K562 (cell line): ENCODE results near the gene RAPGEFL1. TPM values are rescaled to one million over a fixed set of nuclear protein-coding genes. Genes with fewer than 3 reads are reported as not detected.

ENCODE experiments used
- ATAC-seq: fragments of 200-7000 bp; cut with Tn5 transposase; 3 replicates; pipeline ENCODE4 v1.9.1; 2020; ENCODE audit warnings: moderate library complexity
- BruUV-seq: library from RNA; stranded (reverse); fragments of 400-500 nt; replicated peaks from 2 replicates; lab custom pipeline; 2021; lab: Mats Ljungman, UMichigan
- CTCF ChIA-PET: fragments of 300-600 bp; formaldehyde crosslinking; extraction: SDS; loops from one replicate; lab custom pipeline; 2021; ENCODE audit warnings: low intra/inter-chr PET ratio; lab: Yijun Ruan, JAX
- POLR2A ChIA-PET: fragments of 300-600, 350-650 bp; sonication (Branson Sonifier 250); formaldehyde crosslinking; extraction: SDS; loops from one replicate; lab custom pipeline; 2021; ENCODE audit warnings: antibody characterized with exemption, inconsistent platforms; lab: Yijun Ruan, JAX
- DNase-seq, 4 experiments: peaks; one replicate each; pipeline versions ENCODE4 v3.0.0 to v3.0.0-alpha.2; 2011 to 2018; ENCODE audit warnings: low spot score in 3 of 4, mixed read lengths in 3 of 4; ENCODE audit errors: extremely low read depth in 1 of 4
- FAIRE-seq: peaks from 2 replicates; lab custom pipeline; 2011; peaks lifted over from hg19 to GRCh38; lab: Jason Lieb, UNC
- H2AFZ ChIP-seq: 2 replicates; pipeline ENCODE4 v1.6.0; 2011; ENCODE audit warnings: low read depth, low read length, control low read depth, inconsistent platforms
- H3K27ac ChIP-seq: fragments of 200-600 bp; 3 replicates; pipeline ENCODE4 v1.8.0; 2011; ENCODE audit warnings: low read depth, mild to moderate bottlenecking, control low read depth, inconsistent platforms, low read length, moderate library complexity, mixed read lengths; ENCODE audit errors: extremely low read depth
- H3K27me3 ChIP-seq, 2 experiments: fragments of 300-600 bp in 1 of 2; 2 replicates in 1 of 2; 3 replicates in 1 of 2; pipeline versions ENCODE4 v1.6.0 to v1.8.0; 2011; ENCODE audit warnings: inconsistent platforms in 2 of 2, low read length in 2 of 2, mild to moderate bottlenecking in 1 of 2, mixed read lengths in 1 of 2, moderate library complexity in 1 of 2; ENCODE audit not compliant: control insufficient read depth in 2 of 2, insufficient read depth in 2 of 2
- H3K36me3 ChIP-seq: fragments of 300-600 bp; 3 replicates; pipeline ENCODE4 v1.8.0; 2011; ENCODE audit warnings: mild to moderate bottlenecking, low read length, inconsistent platforms; ENCODE audit not compliant: control insufficient read depth, insufficient read depth
- H3K4me1 ChIP-seq, 2 experiments: fragments of 200-600 bp in 1 of 2; replicated peaks in 1 of 2; 2 replicates in 1 of 2; 3 replicates in 1 of 2; pipeline versions ENCODE4 v1.5.1 to v1.8.0; 2011; ENCODE audit warnings: inconsistent platforms in 2 of 2, low read length in 2 of 2, mild to moderate bottlenecking in 1 of 2, mixed read lengths in 1 of 2, moderate library complexity in 1 of 2; ENCODE audit not compliant: control insufficient read depth in 2 of 2, insufficient read depth in 2 of 2
- H3K4me2 ChIP-seq: 2 replicates; pipeline ENCODE4 v1.6.1; 2011; ENCODE audit warnings: low read length, control low read depth, inconsistent platforms, mixed read lengths; ENCODE audit not compliant: insufficient read depth
- H3K4me3 ChIP-seq: fragments of 200-600 bp; sonication (generic), shearing (Covaris generic); 2 replicates; pipeline ENCODE4 v1.5.1; 2016; ENCODE audit warnings: control low read depth, inconsistent platforms
- H3K79me2 ChIP-seq: fragments of 200-600 bp; 3 replicates; pipeline ENCODE4 v1.8.0; 2011; ENCODE audit warnings: low read length, inconsistent platforms; ENCODE audit not compliant: control insufficient read depth, insufficient read depth
- H3K9ac ChIP-seq, 2 experiments: 2 replicates each; pipeline versions ENCODE4 v1.6.0 to v1.6.1; 2011; ENCODE audit warnings: low read depth in 2 of 2, low read length in 2 of 2, control low read depth in 1 of 2, inconsistent platforms in 1 of 2, mild to moderate bottlenecking in 1 of 2, mixed read lengths in 1 of 2; ENCODE audit not compliant: insufficient read depth in 1 of 2
- H3K9me1 ChIP-seq: one replicate; pipeline ENCODE4 v1.6.0; 2011; ENCODE audit warnings: inconsistent platforms, mild to moderate bottlenecking, low read length, moderate library complexity; ENCODE audit not compliant: control insufficient read depth, insufficient read depth
- H3K9me3 ChIP-seq: replicated peaks from 2 replicates; pipeline ENCODE4 v1.5.1; 2011; ENCODE audit warnings: low read depth, low read length, inconsistent platforms; ENCODE audit not compliant: control insufficient read depth, insufficient read depth
- H4K20me1 ChIP-seq: replicated peaks from 2 replicates; pipeline ENCODE4 v1.6.1; 2011; ENCODE audit warnings: low read length, inconsistent platforms, mixed read lengths; ENCODE audit not compliant: control insufficient read depth, insufficient read depth
- CGGBP1 ChIP-seq: fragments of 250-450 bp; sonication (Bioruptor Pico); IDR thresholded peaks from 2 replicates; pipeline ENCODE4 v1.9.0; 2021; ENCODE audit warnings: mild to moderate bottlenecking
- ILF3 ChIP-seq: fragments of 450-650 bp; IDR thresholded peaks from 2 replicates; pipeline ENCODE4 v1.6.1; 2018; ENCODE audit warnings: antibody characterized with exemption, mild to moderate bottlenecking, moderate library complexity, borderline replicate concordance
- IRF1 ChIP-seq: sonication (generic); formaldehyde crosslinking; IDR thresholded peaks from 2 replicates; pipeline ENCODE4 v1.8.0; 2022; ENCODE audit warnings: missing genetic modification reagents, mild to moderate bottlenecking, borderline replicate concordance
- MNT ChIP-seq, 2 experiments: fragments of 450-650 bp; conservative IDR thresholded peaks; 2 replicates each; pipeline ENCODE4 v1.6.1; 2017; ENCODE audit warnings: mild to moderate bottlenecking in 2 of 2, moderate library complexity in 2 of 2
- SFPQ ChIP-seq: fragments of 200-400 bp; formaldehyde crosslinking; IDR thresholded peaks from 2 replicates; pipeline ENCODE4 v1.6.1; 2017; ENCODE audit warnings: mild to moderate bottlenecking, low read depth, low read length, moderate library complexity
- ZNF695 ChIP-seq: fragments of 450-650 bp; formaldehyde crosslinking; IDR thresholded peaks from 2 replicates; pipeline ENCODE4 v1.4.0; 2020; ENCODE audit warnings: mild to moderate bottlenecking, moderate library complexity
- WGBS: fragments of 100-300 bp; shearing (Covaris generic); methylation state at CpG from one replicate; pipeline ENCODE4 v1.1.6; 2016; ENCODE audit warnings: low coverage, mixed read lengths; ENCODE audit not compliant: insufficient coverage; ENCODE audit errors: missing lambda C conversion rate; 5-methylcytosine and 5-hydroxymethylcytosine counted together
- in situ Hi-C: fragments of 300-500 bp; cut with MboI; formaldehyde crosslinking; loops from 4 replicates; pipeline ENCODE4 v1.15.0; 2018; ENCODE audit warnings: inconsistent platforms, mixed read lengths
- intact Hi-C: fragments of 100-400 bp; cut with micrococcal nuclease; formaldehyde crosslinking; loops from 2 replicates; pipeline ENCODE4 v1.14.2; 2022
- polyA plus RNA-seq, 8 experiments: library from polyadenylated mRNA; depleted of rRNA in 4 of 8; stranded (reverse) in 5 of 8; unstranded in 3 of 8; fragments of >200 nt; fragmentation: Nextera tagmentation in 2 of 8; fragmentation: Illumina TruSeq in 1 of 8; extraction: Ambion mirVana in 2 of 8; extraction: Trizol in 1 of 8; gene quantifications; 2 replicates each; pipeline versions ENCODE4 v1.2.1 to v1.2.3, GENCODE V29; 2011 to 2014; ENCODE audit warnings: inconsistent platforms in 1 of 8, missing spikeins in 1 of 8
- total RNA-seq, 7 experiments: library from RNA; depleted of rRNA in 6 of 7; stranded (reverse); fragments of >200 nt in 6 of 7; fragmentation: Illumina TruSeq in 2 of 7; extraction: Trizol in 2 of 7; gene quantifications; 2 replicates each; pipeline versions ENCODE4 v1.2.1 to v1.2.3, GENCODE V29; 2011 to 2021; ENCODE audit warnings: low replicate concordance in 1 of 7

The RAPGEFL1 gene
- total and polyA plus RNA-seq, 9 of the 15 experiments (the other 6 are each of a cell fraction or from before 2014, with no cell fraction given), result 0.18 to 4.1 (median 2.1) TPM

GRCh38 chr17:40167685-40168261 is 9.5 kb upstream of the RAPGEFL1 start:
- Histone ChIP-seq H3K4me1 (no peaks in the 10 kb centered on the region; a peak in 1 of 5 replicates), H3K36me3 (peaks cover 89% of the 10 kb centered on the region), H3K4me2 (no peak overlapping the region), H3K9me3 (no peaks in the 10 kb centered on the region), H3K4me3 (no peak overlapping the region), H3K27ac (no peak overlapping the region), H3K9me1 (no peaks in the 10 kb centered on the region), H3K9ac (peak overlapping the region in 1 of 2 experiments; percentile 55; a peak in 1 of 4 replicates), H3K79me2 (no peaks in the 10 kb centered on the region), H3K27me3 (no peaks in the 10 kb centered on the region), H4K20me1 (no peaks in the 10 kb centered on the region), H2AFZ (no peak overlapping the region)
- ChIA-PET CTCF (interaction anchor here (1.2 to 3.2 kb wide), 4 partner anchors 55 to 154 kb away, joined by 3 to 15 read pairs (median 5); partner anchors contain the start of gene THRA), POLR2A (interaction anchor here (0.6 to 1.4 kb wide), 8 partner anchors 12 to 122 kb away, joined by 3 to 8 read pairs (median 3); partner anchors contain the start of gene CASC3)
- BruUV-seq, result no TSS peak
- TF ChIP-seq ILF3, result no peak
- intact Hi-C loops, result loop anchor here (1.0 to 10.0 kb wide), 2 partner anchors 54 to 153 kb away; partner anchors contain the start of gene CSF3
- ATAC-seq, result no peak
- WGBS, result 88% methylated on average over 3 of the region's 3 CpGs
- in situ Hi-C loops, result no loop called here
- FAIRE-seq, result no peak
- no peak for DNase-seq

GRCh38 chr17:40168262-40168832 is 8.9 kb upstream of the RAPGEFL1 start:
- Histone ChIP-seq H4K20me1 (no peaks in the 10 kb centered on the region), H3K9me1 (no peaks in the 10 kb centered on the region), H3K4me1 (no peaks in the 10 kb centered on the region; a peak in 1 of 5 replicates), H3K79me2 (no peaks in the 10 kb centered on the region), H3K4me3 (no peak overlapping the region), H3K9ac (peak overlapping the region in 1 of 2 experiments; percentile 55; a peak in 1 of 4 replicates), H3K36me3 (peaks cover 90% of the 10 kb centered on the region), H3K27me3 (no peaks in the 10 kb centered on the region), H3K4me2 (no peak overlapping the region), H2AFZ (no peak overlapping the region), H3K9me3 (no peaks in the 10 kb centered on the region), H3K27ac (no peak overlapping the region)
- ChIA-PET CTCF (interaction anchor here (0.6 to 3.2 kb wide), 5 partner anchors 55 to 155 kb away, joined by 3 to 15 read pairs (median 6); partner anchors contain the start of genes MED24 and THRA), POLR2A (interaction anchor here (0.7 to 1.4 kb wide), 9 partner anchors 12 to 121 kb away, joined by 3 to 8 read pairs (median 3); partner anchors contain the start of gene CASC3)
- DNase-seq (peak; percentile 41 to 57 (median 48)), ATAC-seq (peak; percentile 79), FAIRE-seq (peak; percentile 80)
- BruUV-seq, result no TSS peak
- WGBS, result 46% methylated on average over 11 of the region's 11 CpGs
- intact Hi-C loops (loop anchor here (1.0 to 10.0 kb wide), 2 partner anchors 55 to 154 kb away; partner anchors contain the start of gene CSF3), in situ Hi-C loops (no loop called here)
- TF ChIP-seq MNT (conservative IDR thresholded peaks at IDR 0.05) (no peak), ZNF695 (no peak), SFPQ (no peak), CGGBP1 (CRISPR knock-in tag) (no peak), IRF1 (CRISPR knock-in tag) (no peak)
